HepG2 (cell line): ENCODE measurements around the gene GAPDH. TPM values are rescaled to one million over a fixed set of nuclear protein-coding genes. Genes with fewer than 3 reads are reported as not detected.

Experiments
- MED8 ChIP-seq: sonication (generic); formaldehyde crosslinking; IDR thresholded peaks from 2 replicates; pipeline ENCODE4 v1.8.1; 2023; ENCODE audit warnings: mild to moderate bottlenecking, missing genetic modification reagents; ENCODE audit not compliant: insufficient replicate concordance
- NCOR1 ChIP-seq: fragments of 200-600 bp; sonication (generic); IDR thresholded peaks from 2 replicates; pipeline ENCODE4 v1.7.0; 2017; ENCODE audit warnings: antibody characterized with exemption, low read length, borderline replicate concordance
- PAX8 ChIP-seq: sonication (generic); formaldehyde crosslinking; IDR thresholded peaks from 2 replicates; pipeline ENCODE4 v1.8.0; 2022; ENCODE audit warnings: mild to moderate bottlenecking, missing genetic modification reagents, borderline replicate concordance
- REL ChIP-seq: sonication (generic); formaldehyde crosslinking; conservative IDR thresholded peaks from 2 replicates; pipeline ENCODE4 v1.8.0; 2022; ENCODE audit warnings: mild to moderate bottlenecking, missing genetic modification reagents, moderate library complexity
- SKIL ChIP-seq: sonication (generic); formaldehyde crosslinking; IDR thresholded peaks from 2 replicates; pipeline ENCODE4 v1.8.0; 2022; ENCODE audit warnings: missing genetic modification reagents, mild to moderate bottlenecking, moderate library complexity, borderline replicate concordance
- TP53 ChIP-seq: sonication (generic); formaldehyde crosslinking; conservative IDR thresholded peaks from 2 replicates; pipeline ENCODE4 v1.4.0; 2020; ENCODE audit warnings: missing genetic modification reagents
- ZNF276 ChIP-seq: sonication (generic); formaldehyde crosslinking; IDR thresholded peaks from 2 replicates; pipeline ENCODE4 v1.4.0; 2020; ENCODE audit warnings: mild to moderate bottlenecking, low read depth, missing genetic modification reagents
- ZNF343 ChIP-seq: sonication (generic); formaldehyde crosslinking; IDR thresholded peaks from 2 replicates; pipeline ENCODE4 v1.4.0; 2020; ENCODE audit warnings: mild to moderate bottlenecking, missing genetic modification reagents
- ZNF530 ChIP-seq: sonication (generic); formaldehyde crosslinking; IDR thresholded peaks from 2 replicates; pipeline ENCODE4 v1.5.0; 2020; ENCODE audit warnings: low read depth, mild to moderate bottlenecking, missing genetic modification reagents
- polyA plus RNA-seq, 8 experiments: library from polyadenylated mRNA; depleted of rRNA in 3 of 8; stranded (reverse) in 7 of 8; unstranded in 1 of 8; fragments of >200 nt; fragmentation: Illumina TruSeq in 4 of 8; extraction: Trizol in 4 of 8; gene quantifications; 2 replicates each; pipeline versions ENCODE4 v1.2.1 to v1.2.3, GENCODE V29; 2011 to 2016; ENCODE audit warnings: low read depth in 4 of 8, missing spikeins in 1 of 8, mixed read lengths in 1 of 8; ENCODE audit not compliant: insufficient read depth in 1 of 8
- total RNA-seq, 5 experiments: library from RNA; depleted of rRNA; stranded (reverse); fragments of >200 nt; fragmentation: Illumina TruSeq; extraction: Trizol; gene quantifications; 2 replicates each; pipeline ENCODE4 v1.2.3, GENCODE V29; 2016; ENCODE audit warnings: low read depth in 1 of 5
- TF ChIP-seq, protein P1 (sequence below): sonication (generic); formaldehyde crosslinking; IDR thresholded peaks from 2 replicates; pipeline ENCODE4 v1.5.1; 2020; ENCODE audit warnings: mild to moderate bottlenecking, missing genetic modification reagents
- TF ChIP-seq, protein P2 (sequence below): sonication (generic); formaldehyde crosslinking; IDR thresholded peaks from 2 replicates; pipeline ENCODE4 v1.4.0; 2020; ENCODE audit warnings: missing genetic modification reagents, mild to moderate bottlenecking, borderline replicate concordance
- TF ChIP-seq, protein P3 (sequence below): sonication (generic); formaldehyde crosslinking; IDR thresholded peaks from 2 replicates; pipeline ENCODE4 v1.4.0; 2020; ENCODE audit warnings: mild to moderate bottlenecking, missing genetic modification reagents
- TF ChIP-seq, protein P4 (sequence below): sonication (generic); formaldehyde crosslinking; conservative IDR thresholded peaks from 2 replicates; pipeline ENCODE4 v1.4.0; 2020; ENCODE audit warnings: missing genetic modification reagents

Gene GAPDH
- total and polyA plus RNA-seq, 2 of the 13 experiments (the other 11 are each of a cell fraction or from before 2014, with no cell fraction given) = 3,038 to 12,722 TPM

DNA sequence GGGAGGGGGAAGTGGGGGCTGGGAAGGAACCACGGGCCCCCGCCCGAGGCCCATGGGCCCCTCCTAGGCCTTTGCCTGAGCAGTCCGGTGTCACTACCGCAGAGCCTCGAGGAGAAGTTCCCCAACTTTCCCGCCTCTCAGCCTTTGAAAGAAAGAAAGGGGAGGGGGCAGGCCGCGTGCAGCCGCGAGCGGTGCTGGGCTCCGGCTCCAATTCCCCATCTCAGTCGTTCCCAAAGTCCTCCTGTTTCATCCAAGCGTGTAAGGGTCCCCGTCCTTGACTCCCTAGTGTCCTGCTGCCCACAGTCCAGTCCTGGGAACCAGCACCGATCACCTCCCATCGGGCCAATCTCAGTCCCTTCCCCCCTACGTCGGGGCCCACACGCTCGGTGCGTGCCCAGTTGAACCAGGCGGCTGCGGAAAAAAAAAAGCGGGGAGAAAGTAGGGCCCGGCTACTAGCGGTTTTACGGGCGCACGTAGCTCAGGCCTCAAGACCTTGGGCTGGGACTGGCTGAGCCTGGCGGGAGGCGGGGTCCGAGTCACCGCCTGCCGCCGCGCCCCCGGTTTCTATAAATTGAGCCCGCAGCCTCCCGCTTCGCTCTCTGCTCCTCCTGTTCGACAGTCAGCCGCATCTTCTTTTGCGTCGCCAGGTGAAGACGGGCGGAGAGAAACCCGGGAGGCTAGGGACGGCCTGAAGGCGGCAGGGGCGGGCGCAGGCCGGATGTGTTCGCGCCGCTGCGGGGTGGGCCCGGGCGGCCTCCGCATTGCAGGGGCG lies at the start of gene GAPDH (continued):
- peak; percentile 75 for TF ChIP-seq MED8 (CRISPR knock-in tag)
- peak; percentile 9; the same call in 1 of the 2 replicates for TF ChIP-seq SKIL (CRISPR knock-in tag)
- peak; percentile 44; the same call in 1 of the 2 replicates for TF ChIP-seq NCOR1
- TF ChIP-seq ZNF343 (CRISPR knock-in tag) = no peak
- no peak for TF ChIP-seq PAX8 (CRISPR knock-in tag)
- TF ChIP-seq ZNF276 (CRISPR knock-in tag) = 0 out of 2 replicates have a peak, but pooled peaks have one; percentile 2
- TF ChIP-seq REL (CRISPR knock-in tag) = peak; percentile 71
- TF ChIP-seq, protein P1, sequence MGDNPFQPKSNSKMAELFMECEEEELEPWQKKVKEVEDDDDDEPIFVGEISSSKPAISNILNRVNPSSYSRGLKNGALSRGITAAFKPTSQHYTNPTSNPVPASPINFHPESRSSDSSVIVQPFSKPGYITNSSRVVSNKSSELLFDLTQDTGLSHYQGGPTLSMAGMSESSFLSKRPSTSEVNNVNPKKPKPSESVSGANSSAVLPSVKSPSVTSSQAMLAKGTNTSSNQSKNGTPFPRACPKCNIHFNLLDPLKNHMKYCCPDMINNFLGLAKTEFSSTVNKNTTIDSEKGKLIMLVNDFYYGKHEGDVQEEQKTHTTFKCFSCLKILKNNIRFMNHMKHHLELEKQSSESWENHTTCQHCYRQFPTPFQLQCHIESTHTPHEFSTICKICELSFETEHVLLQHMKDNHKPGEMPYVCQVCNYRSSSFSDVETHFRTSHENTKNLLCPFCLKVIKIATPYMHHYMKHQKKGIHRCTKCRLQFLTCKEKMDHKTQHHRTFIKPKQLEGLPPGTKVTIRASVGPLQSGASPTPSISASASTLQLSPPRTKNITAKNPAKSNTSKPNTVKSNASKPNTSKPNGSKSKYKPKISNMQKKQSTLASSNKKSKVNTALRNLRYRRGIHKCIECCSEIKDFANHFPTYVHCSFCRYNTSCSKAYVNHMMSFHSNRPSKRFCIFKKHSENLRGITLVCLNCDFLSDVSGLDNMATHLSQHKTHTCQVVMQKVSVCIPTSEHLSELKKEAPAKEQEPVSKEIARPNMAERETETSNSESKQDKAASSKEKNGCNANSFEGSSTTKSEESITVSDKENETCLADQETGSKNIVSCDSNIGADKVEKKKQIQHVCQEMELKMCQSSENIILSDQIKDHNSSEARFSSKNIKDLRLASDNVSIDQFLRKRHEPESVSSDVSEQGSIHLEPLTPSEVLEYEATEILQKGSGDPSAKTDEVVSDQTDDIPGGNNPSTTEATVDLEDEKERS = no peak
- TF ChIP-seq, protein P2, sequence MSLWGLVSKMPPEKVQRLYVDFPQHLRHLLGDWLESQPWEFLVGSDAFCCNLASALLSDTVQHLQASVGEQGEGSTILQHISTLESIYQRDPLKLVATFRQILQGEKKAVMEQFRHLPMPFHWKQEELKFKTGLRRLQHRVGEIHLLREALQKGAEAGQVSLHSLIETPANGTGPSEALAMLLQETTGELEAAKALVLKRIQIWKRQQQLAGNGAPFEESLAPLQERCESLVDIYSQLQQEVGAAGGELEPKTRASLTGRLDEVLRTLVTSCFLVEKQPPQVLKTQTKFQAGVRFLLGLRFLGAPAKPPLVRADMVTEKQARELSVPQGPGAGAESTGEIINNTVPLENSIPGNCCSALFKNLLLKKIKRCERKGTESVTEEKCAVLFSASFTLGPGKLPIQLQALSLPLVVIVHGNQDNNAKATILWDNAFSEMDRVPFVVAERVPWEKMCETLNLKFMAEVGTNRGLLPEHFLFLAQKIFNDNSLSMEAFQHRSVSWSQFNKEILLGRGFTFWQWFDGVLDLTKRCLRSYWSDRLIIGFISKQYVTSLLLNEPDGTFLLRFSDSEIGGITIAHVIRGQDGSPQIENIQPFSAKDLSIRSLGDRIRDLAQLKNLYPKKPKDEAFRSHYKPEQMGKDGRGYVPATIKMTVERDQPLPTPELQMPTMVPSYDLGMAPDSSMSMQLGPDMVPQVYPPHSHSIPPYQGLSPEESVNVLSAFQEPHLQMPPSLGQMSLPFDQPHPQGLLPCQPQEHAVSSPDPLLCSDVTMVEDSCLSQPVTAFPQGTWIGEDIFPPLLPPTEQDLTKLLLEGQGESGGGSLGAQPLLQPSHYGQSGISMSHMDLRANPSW (CRISPR knock-in tag) = peak; percentile 59
- TF ChIP-seq, protein P3, sequence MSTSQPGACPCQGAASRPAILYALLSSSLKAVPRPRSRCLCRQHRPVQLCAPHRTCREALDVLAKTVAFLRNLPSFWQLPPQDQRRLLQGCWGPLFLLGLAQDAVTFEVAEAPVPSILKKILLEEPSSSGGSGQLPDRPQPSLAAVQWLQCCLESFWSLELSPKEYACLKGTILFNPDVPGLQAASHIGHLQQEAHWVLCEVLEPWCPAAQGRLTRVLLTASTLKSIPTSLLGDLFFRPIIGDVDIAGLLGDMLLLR (CRISPR knock-in tag) = peak; percentile 17; the same call in 1 of the 2 replicates
- TF ChIP-seq ZNF530 (CRISPR knock-in tag) = no peak
- peak; percentile 35; the same call in 1 of the 2 replicates for TF ChIP-seq TP53 (CRISPR knock-in tag)
- TF ChIP-seq, protein P4, sequence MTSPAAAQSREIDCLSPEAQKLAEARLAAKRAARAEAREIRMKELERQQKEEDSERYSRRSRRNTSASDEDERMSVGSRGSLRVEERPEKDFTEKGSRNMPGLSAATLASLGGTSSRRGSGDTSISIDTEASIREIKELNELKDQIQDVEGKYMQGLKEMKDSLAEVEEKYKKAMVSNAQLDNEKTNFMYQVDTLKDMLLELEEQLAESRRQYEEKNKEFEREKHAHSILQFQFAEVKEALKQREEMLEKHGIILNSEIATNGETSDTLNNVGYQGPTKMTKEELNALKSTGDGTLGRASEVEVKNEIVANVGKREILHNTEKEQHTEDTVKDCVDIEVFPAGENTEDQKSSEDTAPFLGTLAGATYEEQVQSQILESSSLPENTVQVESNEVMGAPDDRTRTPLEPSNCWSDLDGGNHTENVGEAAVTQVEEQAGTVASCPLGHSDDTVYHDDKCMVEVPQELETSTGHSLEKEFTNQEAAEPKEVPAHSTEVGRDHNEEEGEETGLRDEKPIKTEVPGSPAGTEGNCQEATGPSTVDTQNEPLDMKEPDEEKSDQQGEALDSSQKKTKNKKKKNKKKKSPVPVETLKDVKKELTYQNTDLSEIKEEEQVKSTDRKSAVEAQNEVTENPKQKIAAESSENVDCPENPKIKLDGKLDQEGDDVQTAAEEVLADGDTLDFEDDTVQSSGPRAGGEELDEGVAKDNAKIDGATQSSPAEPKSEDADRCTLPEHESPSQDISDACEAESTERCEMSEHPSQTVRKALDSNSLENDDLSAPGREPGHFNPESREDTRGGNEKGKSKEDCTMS (CRISPR knock-in tag) = no peak
